Mesenchymal stem cell (in vitro differentiated cells and primary cell): ENCODE measurements around the gene ALK.

Experiments
- DNase-seq: peaks from one replicate; pipeline ENCODE4 v3.0.0-alpha.2; 2013
- H2AFZ ChIP-seq: one replicate; pipeline ENCODE4 v1.6.1; 2013; ENCODE audit warnings: low read depth, mild to moderate bottlenecking, control low read depth, inconsistent platforms, low read length, moderate library complexity
- H2AK5ac ChIP-seq: 2 replicates; pipeline ENCODE4 v1.6.1; 2013; ENCODE audit warnings: low read length, moderate library complexity, mild to moderate bottlenecking, inconsistent platforms; ENCODE audit not compliant: severe bottlenecking
- H2BK120ac ChIP-seq: one replicate; pipeline ENCODE4 v1.6.1; 2013; ENCODE audit warnings: low read depth, mild to moderate bottlenecking, inconsistent platforms, low read length, moderate library complexity
- H2BK12ac ChIP-seq, 2 experiments: one replicate each; pipeline ENCODE4 v1.6.1; 2013; ENCODE audit warnings: inconsistent platforms in 2 of 2, low read length in 2 of 2, mild to moderate bottlenecking in 2 of 2, moderate library complexity in 2 of 2, control low read depth in 1 of 2
- H2BK15ac ChIP-seq: one replicate; pipeline ENCODE4 v1.6.1; 2013; ENCODE audit warnings: mild to moderate bottlenecking, low read depth, inconsistent platforms; ENCODE audit not compliant: poor library complexity, severe bottlenecking
- H2BK5ac ChIP-seq: 2 replicates; pipeline ENCODE4 v1.6.1; 2013; ENCODE audit warnings: low read depth, mild to moderate bottlenecking, low read length, control low read depth, inconsistent platforms; ENCODE audit not compliant: poor library complexity, severe bottlenecking
- H3K14ac ChIP-seq, 2 experiments: one replicate each; pipeline ENCODE4 v1.6.1; 2013; ENCODE audit warnings: inconsistent platforms in 2 of 2, low read length in 2 of 2, control low read depth in 1 of 2, mild to moderate bottlenecking in 1 of 2, moderate library complexity in 1 of 2
- H3K18ac ChIP-seq, 2 experiments: one replicate each; pipeline ENCODE4 v1.6.1; 2013; ENCODE audit warnings: inconsistent platforms in 2 of 2, low read length in 2 of 2, control low read depth in 1 of 2, low read depth in 1 of 2, mild to moderate bottlenecking in 1 of 2
- H3K23ac ChIP-seq, 2 experiments: one replicate each; pipeline ENCODE4 v1.6.1; 2013; ENCODE audit warnings: inconsistent platforms in 2 of 2, low read length in 2 of 2, mild to moderate bottlenecking in 2 of 2, moderate library complexity in 2 of 2, control low read depth in 1 of 2
- H3K27ac ChIP-seq: 2 replicates; pipeline ENCODE4 v1.5.1; 2013; ENCODE audit warnings: mild to moderate bottlenecking, moderate library complexity, low read length, control low read depth, inconsistent platforms; ENCODE audit not compliant: poor library complexity, severe bottlenecking
- H3K27me3 ChIP-seq, 2 experiments: 2 replicates each; pipeline versions ENCODE4 v1.6.1 to v1.7.0; 2013; ENCODE audit warnings: low read length in 2 of 2, mild to moderate bottlenecking in 2 of 2, moderate library complexity in 2 of 2, control low read depth in 1 of 2, inconsistent platforms in 1 of 2; ENCODE audit not compliant: control insufficient read depth in 1 of 2, insufficient read depth in 1 of 2
- H3K36me3 ChIP-seq, 2 experiments: 2 replicates each; pipeline versions ENCODE4 v1.6.1 to v1.7.0; 2013; ENCODE audit warnings: low read length in 2 of 2, control low read depth in 1 of 2, inconsistent platforms in 1 of 2, low read depth in 1 of 2, mild to moderate bottlenecking in 1 of 2; ENCODE audit not compliant: insufficient read depth in 2 of 2, control insufficient read depth in 1 of 2
- H3K4ac ChIP-seq, 2 experiments: one replicate each; pipeline ENCODE4 v1.6.1; 2013; ENCODE audit warnings: inconsistent platforms in 2 of 2, low read length in 2 of 2, mild to moderate bottlenecking in 2 of 2, moderate library complexity in 2 of 2, control low read depth in 1 of 2, low read depth in 1 of 2
- H3K4me1 ChIP-seq: 2 replicates; pipeline ENCODE4 v1.6.1; 2013; ENCODE audit warnings: low read depth, low read length, control low read depth; ENCODE audit not compliant: control insufficient read depth, insufficient read depth
- H3K4me2 ChIP-seq: 2 replicates; pipeline ENCODE4 v1.6.1; 2013; ENCODE audit warnings: low read length, mild to moderate bottlenecking, inconsistent platforms; ENCODE audit not compliant: poor library complexity, severe bottlenecking
- H3K4me3 ChIP-seq, 2 experiments: 2 replicates each; pipeline versions ENCODE4 v1.5.1 to v1.7.0; 2013; ENCODE audit warnings: low read length in 2 of 2, mild to moderate bottlenecking in 2 of 2, control low read depth in 1 of 2, low read depth in 1 of 2; ENCODE audit not compliant: insufficient read depth in 1 of 2
- H3K79me1 ChIP-seq: replicated peaks from 2 replicates; pipeline ENCODE4 v1.6.1; 2013; ENCODE audit warnings: mild to moderate bottlenecking, control low read depth, low read length, inconsistent platforms; ENCODE audit not compliant: poor library complexity, severe bottlenecking
- H3K9ac ChIP-seq: 2 replicates; pipeline ENCODE4 v1.7.0; 2013; ENCODE audit warnings: mild to moderate bottlenecking, low read length, moderate library complexity
- H3K9me3 ChIP-seq: 2 replicates; pipeline ENCODE4 v1.7.0; 2013; ENCODE audit warnings: mild to moderate bottlenecking, low read length; ENCODE audit not compliant: control insufficient read depth
- H4K8ac ChIP-seq: one replicate; pipeline ENCODE4 v1.6.1; 2013; ENCODE audit warnings: inconsistent platforms, mild to moderate bottlenecking, low read length, moderate library complexity
- H4K91ac ChIP-seq: one replicate; pipeline ENCODE4 v1.6.1; 2013; ENCODE audit warnings: mild to moderate bottlenecking, low read length, inconsistent platforms
- WGBS: methylation state at CpG from one replicate; pipeline ENCODE4 v1.1.7; 2013; ENCODE audit warnings: mixed read lengths; 5-methylcytosine and 5-hydroxymethylcytosine counted together

Gene ALK

DNA sequence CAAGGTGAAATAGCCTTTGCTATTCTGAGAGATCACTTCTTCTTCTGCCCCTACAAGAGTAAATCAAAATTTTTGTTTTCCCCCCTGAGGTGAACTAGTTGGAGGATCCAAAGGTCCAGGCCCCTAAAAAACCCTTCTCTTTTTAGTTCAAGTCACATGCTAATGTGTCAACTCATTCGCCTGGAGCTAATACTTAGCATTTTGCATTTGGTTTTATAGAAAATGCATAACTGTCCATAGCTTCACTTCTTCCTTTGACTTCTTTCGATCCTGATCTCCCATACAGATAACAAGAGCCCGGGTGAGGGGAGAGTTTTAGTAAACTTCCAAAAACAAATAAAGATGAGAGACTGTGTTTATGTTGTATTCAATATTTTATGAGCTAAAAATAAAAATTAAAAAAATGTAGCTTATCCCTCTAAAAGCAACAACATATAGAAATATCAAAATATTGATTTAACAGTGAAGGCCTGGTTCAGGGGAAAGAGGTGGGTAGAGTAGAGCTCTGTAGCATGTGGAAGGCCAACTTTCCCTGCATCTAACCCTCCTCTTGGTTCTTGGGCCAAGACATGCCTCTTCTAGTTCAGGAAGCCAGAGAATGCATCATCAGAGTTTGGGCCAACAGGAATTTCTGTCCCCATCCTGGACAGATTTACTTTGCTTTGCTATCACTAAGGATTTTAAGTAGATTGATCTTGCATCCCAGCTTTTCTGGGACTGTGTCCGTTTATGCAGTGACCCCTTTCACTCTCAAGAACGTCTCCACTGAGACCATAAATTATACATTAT is 333.8 kb downstream of the ALK start:
- no peaks in the 10 kb centered on the region for H3K4me1 ChIP-seq
- no peaks in the 10 kb centered on the region for H3K79me1 ChIP-seq
- no peak overlapping the region for H2BK15ac ChIP-seq
- no peaks in the 10 kb centered on the region for H3K9me3 ChIP-seq
- no peak overlapping the region for H3K4me3 ChIP-seq
- no peak overlapping the region for H3K27ac ChIP-seq
- no peak overlapping the region for H4K91ac ChIP-seq
- H3K27me3 ChIP-seq = no peaks in the 10 kb centered on the region
- H3K36me3 ChIP-seq = no peaks in the 10 kb centered on the region
- no peak overlapping the region for H2BK5ac ChIP-seq
- H2AK5ac ChIP-seq = no peak overlapping the region
- no peak overlapping the region for H3K4ac ChIP-seq
- DNase-seq = no peak
- no peak overlapping the region for H2AFZ ChIP-seq
- WGBS = 85% methylated on average over 2 of the region's 5 CpGs
- H3K4me2 ChIP-seq = no peak overlapping the region
- H3K14ac ChIP-seq = no peak overlapping the region
- no peak overlapping the region for H3K18ac ChIP-seq
- no peak overlapping the region for H4K8ac ChIP-seq
- H3K23ac ChIP-seq = no peak overlapping the region
- H2BK120ac ChIP-seq = no peak overlapping the region
- H2BK12ac ChIP-seq = no peak overlapping the region
- no peak overlapping the region for H3K9ac ChIP-seq

DNA sequence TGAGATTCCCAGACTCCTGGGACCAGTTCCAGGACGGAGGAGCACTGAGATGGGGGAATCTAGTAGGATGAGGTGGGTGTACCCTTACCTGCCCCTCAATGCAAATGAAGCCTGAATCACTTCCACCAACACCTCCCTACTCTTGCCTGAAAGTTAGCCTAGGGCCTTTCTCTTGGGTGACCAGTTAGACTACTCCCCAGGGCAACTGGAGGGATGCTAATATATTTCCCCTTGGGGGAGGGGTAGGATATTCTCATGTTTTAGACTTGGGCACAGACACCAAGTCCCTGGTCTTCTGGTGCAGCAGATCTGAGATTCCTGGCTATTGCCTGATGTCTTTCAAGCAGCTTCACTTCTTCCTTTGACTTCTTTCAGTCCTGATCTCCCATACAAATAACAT is 334.5 kb downstream of the ALK start:
- Histone ChIP-seq H3K4me1 (no peaks in the 10 kb centered on the region), H3K9ac (no peak overlapping the region), H3K4me3 (no peak overlapping the region), H3K27ac (no peak overlapping the region), H2BK5ac (no peak overlapping the region), H3K4ac (no peak overlapping the region), H3K18ac (no peak overlapping the region), H3K14ac (no peak overlapping the region), H2BK15ac (no peak overlapping the region), H3K79me1 (no peaks in the 10 kb centered on the region), H2BK120ac (no peak overlapping the region), H3K27me3 (no peaks in the 10 kb centered on the region), H3K4me2 (no peak overlapping the region), H3K9me3 (no peaks in the 10 kb centered on the region), H4K8ac (no peak overlapping the region), H3K36me3 (no peaks in the 10 kb centered on the region), H3K23ac (no peak overlapping the region), H2BK12ac (no peak overlapping the region), H2AK5ac (no peak overlapping the region), H2AFZ (no peak overlapping the region), H4K91ac (no peak overlapping the region)
- no peak for DNase-seq
- WGBS = no CpG with 5 or more reads among the region's 1 CpG

DNA sequence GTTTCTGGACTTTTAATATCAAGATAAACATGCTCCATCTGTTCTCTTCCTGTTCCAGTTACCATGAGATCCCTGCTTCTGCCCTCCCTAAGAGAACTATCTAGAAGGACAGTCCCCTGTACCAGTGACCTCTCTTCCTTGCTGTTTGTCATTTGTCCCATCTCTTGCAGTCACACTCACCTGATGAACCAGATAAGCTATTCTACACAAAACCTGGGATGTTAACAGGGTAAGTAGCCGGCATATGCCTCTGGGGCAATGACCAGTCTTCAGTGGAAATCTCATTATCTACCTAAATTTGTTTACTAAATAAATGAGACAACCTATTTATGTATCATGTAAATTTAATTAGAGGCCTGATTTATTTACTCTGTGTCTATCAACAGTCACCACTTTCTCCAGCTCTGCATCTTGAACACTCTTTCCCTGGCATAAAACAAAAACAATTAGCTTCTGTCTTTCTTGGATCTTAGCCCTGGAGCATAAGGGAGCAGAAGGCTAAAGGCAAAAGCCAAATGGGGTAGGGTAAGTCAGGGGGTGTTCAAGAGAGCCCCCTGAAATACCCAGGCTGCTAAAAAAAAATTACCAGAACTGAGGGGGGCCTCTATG is 337.7 kb downstream of the ALK start:
- H3K27me3 ChIP-seq = peaks cover 0 to 3% of the 10 kb centered on the region in 2 experiments
- no peak overlapping the region for H3K4ac ChIP-seq
- H3K4me3 ChIP-seq = no peak overlapping the region
- H3K9me3 ChIP-seq = no peaks in the 10 kb centered on the region
- H3K79me1 ChIP-seq = no peaks in the 10 kb centered on the region
- H2AFZ ChIP-seq = no peak overlapping the region
- H3K18ac ChIP-seq = no peak overlapping the region
- no peak overlapping the region for H3K27ac ChIP-seq
- no peak for DNase-seq
- no peaks in the 10 kb centered on the region for H3K4me1 ChIP-seq
- H2AK5ac ChIP-seq = no peak overlapping the region
- H3K9ac ChIP-seq = no peak overlapping the region
- H4K8ac ChIP-seq = no peak overlapping the region
- H2BK120ac ChIP-seq = no peak overlapping the region
- H3K23ac ChIP-seq = no peak overlapping the region
- H2BK12ac ChIP-seq = no peak overlapping the region
- no peak overlapping the region for H4K91ac ChIP-seq
- no peak overlapping the region for H2BK15ac ChIP-seq
- no peak overlapping the region for H2BK5ac ChIP-seq
- no peak overlapping the region for H3K14ac ChIP-seq
- H3K36me3 ChIP-seq = no peaks in the 10 kb centered on the region
- no peak overlapping the region for H3K4me2 ChIP-seq
- WGBS = no CpG with 5 or more reads among the region's 1 CpG

DNA sequence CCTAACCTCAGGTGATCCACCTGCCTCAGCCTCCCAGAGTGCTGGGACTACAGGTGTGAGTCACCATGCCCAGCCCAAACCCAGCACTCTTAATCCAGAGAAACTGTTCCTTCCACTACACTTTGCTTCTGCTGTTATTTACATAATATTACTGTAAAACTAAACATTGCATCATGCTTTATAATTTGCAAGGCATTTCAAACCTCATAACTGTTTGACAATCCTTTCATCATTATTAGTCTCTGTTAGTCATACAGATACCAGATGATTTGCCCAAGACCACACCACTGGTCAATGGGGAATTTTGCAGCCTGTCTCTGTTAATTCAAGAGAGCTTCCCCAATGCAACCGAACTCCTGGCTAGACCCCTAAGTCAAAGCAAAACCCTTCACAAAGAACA is 338.3 kb downstream of the ALK start:
- peaks cover 0 to 3% of the 10 kb centered on the region in 2 experiments for H3K27me3 ChIP-seq
- H3K4me2 ChIP-seq = no peak overlapping the region
- H3K79me1 ChIP-seq = no peaks in the 10 kb centered on the region
- H2BK15ac ChIP-seq = no peak overlapping the region
- H3K27ac ChIP-seq = no peak overlapping the region
- no peaks in the 10 kb centered on the region for H3K36me3 ChIP-seq
- H2BK12ac ChIP-seq = no peak overlapping the region
- H3K18ac ChIP-seq = no peak overlapping the region
- no peaks in the 10 kb centered on the region for H3K9me3 ChIP-seq
- no peak overlapping the region for H3K9ac ChIP-seq
- no peak overlapping the region for H3K14ac ChIP-seq
- no peak overlapping the region for H2BK5ac ChIP-seq
- H2AFZ ChIP-seq = no peak overlapping the region
- 79% methylated on average over 1 of the region's 1 CpG for whole genome bisulfite sequencing
- H3K23ac ChIP-seq = no peak overlapping the region
- H3K4me3 ChIP-seq = no peak overlapping the region
- H3K4ac ChIP-seq = no peak overlapping the region
- H4K91ac ChIP-seq = no peak overlapping the region
- no peak overlapping the region for H2BK120ac ChIP-seq
- H4K8ac ChIP-seq = no peak overlapping the region
- no peak overlapping the region for H2AK5ac ChIP-seq
- H3K4me1 ChIP-seq = no peaks in the 10 kb centered on the region
- no peak for DNase-seq
